ENCODE data around the gene TENT4B. TPM values are rescaled to one million over a fixed set of nuclear protein-coding genes. Genes with fewer than 3 reads are reported as not detected.
"Not testable (repeated sequence)": the region's sequence is repeated elsewhere in the genome, so short reads cannot be mapped to it uniquely, and the experiment has no call there.

Gene TENT4B
- total RNA-seq, 1 donor from 2014 or later, result 7.1 TPM

GRCh38 chr16:50121278-50121677 is 31.8 kb upstream of the TENT4B start:
- Mint-ChIP-seq H3K4me1 (ENCODE audit: unreplicated experiment) (no peaks in the 10 kb centered on the region), H3K36me3 (ENCODE audit: low read depth, unreplicated experiment) (no peaks in the 10 kb centered on the region), H3K4me3 (ENCODE audit: unreplicated experiment) (no peak overlapping the region), H3K27me3 (ENCODE audit: unreplicated experiment) (peaks cover 3% of the 10 kb centered on the region), H3K9me3 (ENCODE audit: unreplicated experiment) (no peaks in the 10 kb centered on the region), H3K27ac (ENCODE audit: unreplicated experiment) (no peak overlapping the region)
- no peak for DNase-seq (ENCODE audit: low spot score)
- no peak for TF ChIP-seq CTCF (IDR thresholded peaks at IDR 0.05; ENCODE audit: unreplicated experiment)

GRCh38 chr16:50121721-50122445 is 31.2 kb upstream of the TENT4B start:
- Mint-ChIP-seq H3K27ac (ENCODE audit: unreplicated experiment) (no peak overlapping the region), H3K36me3 (ENCODE audit: low read depth, unreplicated experiment) (no peaks in the 10 kb centered on the region), H3K4me3 (ENCODE audit: unreplicated experiment) (no peak overlapping the region), H3K27me3 (ENCODE audit: unreplicated experiment) (peaks cover 3% of the 10 kb centered on the region), H3K9me3 (ENCODE audit: unreplicated experiment) (no peaks in the 10 kb centered on the region), H3K4me1 (ENCODE audit: unreplicated experiment) (no peaks in the 10 kb centered on the region)
- no peak for DNase-seq (ENCODE audit: low spot score)
- no peak for TF ChIP-seq CTCF (IDR thresholded peaks at IDR 0.05; ENCODE audit: unreplicated experiment)

- Mint-ChIP-seq H3K4me3 (ENCODE audit: unreplicated experiment) (no peak overlapping the region), H3K27ac (ENCODE audit: unreplicated experiment) (no peak overlapping the region), H3K27me3 (ENCODE audit: unreplicated experiment) (peaks cover 3% of the 10 kb centered on the region), H3K4me1 (ENCODE audit: unreplicated experiment) (no peaks in the 10 kb centered on the region), H3K36me3 (ENCODE audit: low read depth, unreplicated experiment) (no peaks in the 10 kb centered on the region), H3K9me3 (ENCODE audit: unreplicated experiment) (no peaks in the 10 kb centered on the region)
- TF ChIP-seq CTCF (IDR thresholded peaks at IDR 0.05; ENCODE audit: unreplicated experiment), result no peak
- no peak for DNase-seq (ENCODE audit: low spot score)
These were observed 29.7 kb upstream of the TENT4B start for GRCh38 chr16:50123417-50123816.

GRCh38 chr16:50124769-50125168 is 28.3 kb upstream of the TENT4B start:
- no peak overlapping the region for H3K4me3 Mint-ChIP-seq (ENCODE audit: unreplicated experiment)
- H3K27ac Mint-ChIP-seq (ENCODE audit: unreplicated experiment), result no peak overlapping the region
- DNase-seq (ENCODE audit: low spot score), result no peak
- H3K36me3 Mint-ChIP-seq (ENCODE audit: low read depth, unreplicated experiment), result no peaks in the 10 kb centered on the region
- no peak for TF ChIP-seq CTCF (IDR thresholded peaks at IDR 0.05; ENCODE audit: unreplicated experiment)
- no peaks in the 10 kb centered on the region for H3K4me1 Mint-ChIP-seq (ENCODE audit: unreplicated experiment)
- H3K9me3 Mint-ChIP-seq (ENCODE audit: unreplicated experiment), result no peaks in the 10 kb centered on the region
- H3K27me3 Mint-ChIP-seq (ENCODE audit: unreplicated experiment), result peaks cover 3% of the 10 kb centered on the region

- Mint-ChIP-seq H3K27me3 (ENCODE audit: unreplicated experiment) (peaks cover 3% of the 10 kb centered on the region), H3K9me3 (ENCODE audit: unreplicated experiment) (no peaks in the 10 kb centered on the region), H3K36me3 (ENCODE audit: low read depth, unreplicated experiment) (no peaks in the 10 kb centered on the region), H3K4me1 (ENCODE audit: unreplicated experiment) (no peaks in the 10 kb centered on the region), H3K27ac (ENCODE audit: unreplicated experiment) (no peak overlapping the region), H3K4me3 (ENCODE audit: unreplicated experiment) (no peak overlapping the region)
- no peak for TF ChIP-seq CTCF (IDR thresholded peaks at IDR 0.05; ENCODE audit: unreplicated experiment)
- no peak for DNase-seq (ENCODE audit: low spot score)
These were observed 26.9 kb upstream of the TENT4B start for GRCh38 chr16:50126183-50126582.

GRCh38 chr16:50132571-50132970 is 20.5 kb upstream of the TENT4B start:
- H3K27me3 Mint-ChIP-seq (ENCODE audit: unreplicated experiment); H3K4me1 Mint-ChIP-seq (ENCODE audit: unreplicated experiment); H3K4me3 Mint-ChIP-seq (ENCODE audit: unreplicated experiment); H3K36me3 Mint-ChIP-seq (ENCODE audit: low read depth, unreplicated experiment); H3K27ac Mint-ChIP-seq (ENCODE audit: unreplicated experiment); H3K9me3 Mint-ChIP-seq (ENCODE audit: unreplicated experiment); DNase-seq (ENCODE audit: low spot score): not testable (repeated sequence)

Data from endothelial cell (in vitro differentiated cells).